GM18502 (cell line): ENCODE results near the gene ZC3H11A.

Experiments used
- ATAC-seq: cut with Tn5 transposase; IDR thresholded peaks from one replicate; pipeline ENCODE4 v1.9.1; 2021; ENCODE audit warnings: mild to moderate bottlenecking; ENCODE audit not compliant: unreplicated experiment, poor library complexity

Gene ZC3H11A

DNA sequence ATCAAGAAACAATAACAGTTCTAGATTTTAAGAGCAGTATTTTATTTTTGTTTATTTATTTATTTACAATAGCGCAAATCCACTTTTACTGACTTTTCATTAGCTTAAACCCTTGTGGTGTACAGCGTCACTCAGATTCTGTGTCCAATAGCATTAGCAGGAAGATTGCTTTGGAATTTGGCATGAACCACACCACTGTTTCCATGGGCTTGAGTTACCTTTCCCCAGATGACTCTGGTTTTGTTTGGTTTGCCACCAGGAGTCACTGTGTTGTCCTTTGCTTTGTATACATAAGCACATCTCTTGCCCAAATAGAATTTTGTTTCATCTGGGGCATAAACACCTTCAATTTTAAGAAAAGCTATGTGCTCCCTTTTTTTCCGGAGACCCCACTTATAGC, 40.1 kb downstream of the ZC3H11A start:
- no peak for ATAC-seq

DNA sequence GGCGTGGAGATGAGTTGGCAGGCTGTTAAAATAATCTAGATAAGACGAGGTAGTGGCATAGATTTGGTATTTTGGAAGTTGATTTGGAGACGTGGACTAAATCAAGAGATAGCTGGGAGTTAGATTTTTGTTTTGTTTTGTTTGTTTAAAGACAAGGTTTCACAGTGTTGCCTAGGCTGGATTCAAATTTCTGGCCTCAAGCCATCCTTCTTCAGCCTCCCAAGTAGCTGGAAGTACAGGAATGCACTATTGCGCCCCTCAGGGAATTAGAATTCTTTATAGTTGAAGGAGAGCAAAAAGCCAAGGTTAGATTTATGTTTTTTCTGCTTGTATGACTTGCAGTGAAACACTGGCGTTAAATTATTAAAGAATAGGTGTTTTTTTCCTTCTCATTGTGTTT, 43.7 kb downstream of the ZC3H11A start:
- ATAC-seq, result no peak

DNA sequence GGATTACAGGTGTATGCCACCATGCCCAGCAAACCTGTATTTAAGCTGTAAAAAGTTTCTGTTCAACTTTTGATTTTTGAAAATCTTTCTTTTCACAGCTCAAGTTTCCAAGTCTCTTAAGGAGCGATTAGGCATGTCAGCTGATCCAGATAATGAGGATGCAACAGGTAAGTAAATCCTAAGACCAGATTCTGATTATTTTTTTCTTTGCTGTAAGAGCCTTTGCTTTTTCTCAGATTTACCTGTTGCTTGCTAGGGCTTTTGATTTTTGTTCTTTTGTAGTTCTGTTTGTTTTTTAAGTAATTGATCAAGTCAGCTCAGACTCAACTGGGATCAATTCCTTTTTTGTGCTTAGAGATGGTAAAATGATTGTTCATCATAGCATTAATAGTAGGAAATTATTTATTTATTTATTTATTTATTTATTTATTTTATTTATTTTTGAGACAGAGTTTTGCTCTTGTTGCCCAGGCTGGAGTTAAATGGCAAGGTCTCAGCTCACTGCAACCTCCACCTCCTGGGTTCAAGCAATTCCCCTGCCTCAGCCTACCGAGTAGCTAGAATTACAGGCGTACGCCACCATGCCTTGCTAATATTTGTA, 44.9 kb downstream of the ZC3H11A start:
- no peak for ATAC-seq

DNA sequence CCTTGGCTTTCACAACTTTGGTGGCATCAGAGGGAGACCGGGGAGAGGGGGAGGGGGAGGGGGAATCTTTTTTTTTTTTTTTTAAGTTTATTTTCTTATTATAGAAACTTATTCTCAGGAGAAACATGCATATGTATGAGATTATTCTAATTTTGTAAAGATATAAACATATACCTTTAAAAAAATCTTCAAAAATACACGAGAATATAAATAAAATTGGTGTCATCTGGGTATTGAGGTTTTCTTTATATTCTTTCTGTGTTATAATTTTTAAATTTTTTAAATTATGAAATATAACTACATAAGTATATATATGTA, 47.1 kb downstream of the ZC3H11A start:
- no peak for ATAC-seq

DNA sequence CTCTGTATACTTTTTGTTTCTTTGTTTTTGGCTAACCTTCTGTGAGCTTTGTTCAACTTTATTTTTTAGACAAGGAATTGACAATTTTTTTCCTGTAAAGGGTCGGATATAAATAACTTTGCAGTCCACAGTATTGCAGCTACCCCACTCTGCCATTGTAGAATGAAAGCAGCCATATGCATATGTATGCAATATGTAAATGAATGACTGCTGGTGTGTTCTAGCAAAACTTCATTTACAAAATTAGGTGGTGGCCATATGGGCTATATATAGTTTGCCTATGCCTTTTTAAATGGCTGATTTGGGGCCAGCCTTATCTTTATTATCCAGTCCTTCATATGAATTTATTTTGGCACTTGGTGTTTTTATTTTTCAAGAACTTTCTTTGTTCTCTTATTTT, 48.0 kb downstream of the ZC3H11A start:
- ATAC-seq, result no peak
